Caco-2 (cell line): ENCODE results near the gene CHM. TPM values are rescaled to one million over a fixed set of nuclear protein-coding genes. Genes with fewer than 3 reads are reported as not detected.
A peak's percentile ranks its signal among the peaks of the same experiment; 100 is the strongest.

Experiments used
- Bru-seq: library from RNA; stranded (reverse); fragments of 400-500 nt; gene quantifications from one replicate; lab custom pipeline; 2021; lab: Mats Ljungman, UMichigan
- BruChase-seq, 2 experiments: library from RNA; stranded (reverse); fragments of 400-500 nt; gene quantifications; one replicate each; lab custom pipeline; 2021; lab: Mats Ljungman, UMichigan
- BruUV-seq: library from RNA; stranded (reverse); fragments of 400-500 nt; replicated peaks from 2 replicates; lab custom pipeline; 2021; lab: Mats Ljungman, UMichigan
- CTCF ChIA-PET: fragments of 300-600 bp; sonication (Branson Sonifier 250); formaldehyde crosslinking; loops from one replicate; lab custom pipeline; 2022; ENCODE audit warnings: antibody characterized with exemption; lab: Charles Lee
- POLR2A ChIA-PET: fragments of 300-600 bp; sonication (Branson Sonifier 250); formaldehyde crosslinking; loops from one replicate; lab custom pipeline; 2022; ENCODE audit warnings: antibody characterized with exemption; lab: Charles Lee
- DNase-seq, 2 experiments: peaks; one replicate each; pipeline versions ENCODE4 v3.0.0 to v3.0.0-alpha.2; 2020 to 2022
- H3K27me3 ChIP-seq: replicated peaks from 2 replicates; pipeline ENCODE4 v1.6.0; 2011; ENCODE audit warnings: low read length; ENCODE audit not compliant: control insufficient read depth, insufficient read depth
- H3K36me3 ChIP-seq: 2 replicates; pipeline ENCODE4 v1.5.1; 2011; ENCODE audit warnings: low read length; ENCODE audit not compliant: control insufficient read depth, insufficient read depth
- H3K4me1 ChIP-seq: fragments of 250-450 bp; sonication (Bioruptor Pico); 2 replicates; pipeline ENCODE4 v1.5.1; 2020; ENCODE audit warnings: mild to moderate bottlenecking
- H3K4me3 ChIP-seq: 2 replicates; pipeline ENCODE4 v1.5.1; 2011; ENCODE audit warnings: low read depth, mild to moderate bottlenecking, control low read depth, low read length
- H3K9me3 ChIP-seq: fragments of 250-450 bp; sonication (Bioruptor Pico); 2 replicates; pipeline ENCODE4 v1.5.1; 2020; ENCODE audit warnings: mild to moderate bottlenecking, moderate library complexity
- H3K27ac Mint-ChIP-seq: one replicate; pipeline ENCODE4 v1.8.0; 2022; ENCODE audit warnings: mixed read lengths; ENCODE audit not compliant: unreplicated experiment
- H3K27me3 Mint-ChIP-seq: one replicate; pipeline ENCODE4 v1.8.0; 2022; ENCODE audit warnings: mixed read lengths; ENCODE audit not compliant: insufficient read depth, unreplicated experiment
- H3K36me3 Mint-ChIP-seq: one replicate; pipeline ENCODE4 v1.8.0; 2022; ENCODE audit warnings: mild to moderate bottlenecking, mixed read lengths; ENCODE audit not compliant: insufficient read depth, unreplicated experiment
- H3K4me1 Mint-ChIP-seq: one replicate; pipeline ENCODE4 v1.8.0; 2022; ENCODE audit warnings: low read depth, mixed read lengths; ENCODE audit not compliant: unreplicated experiment
- H3K4me3 Mint-ChIP-seq: one replicate; pipeline ENCODE4 v1.8.0; 2022; ENCODE audit warnings: mild to moderate bottlenecking, moderate library complexity, mixed read lengths; ENCODE audit not compliant: unreplicated experiment
- H3K9me3 Mint-ChIP-seq: one replicate; pipeline ENCODE4 v1.8.0; 2022; ENCODE audit warnings: mixed read lengths; ENCODE audit not compliant: unreplicated experiment
- intact Hi-C: fragments of 100-400 bp; cut with micrococcal nuclease; formaldehyde crosslinking; loops from one replicate; pipeline ENCODE4 v1.10.0; 2022; ENCODE audit not compliant: unreplicated experiment
- long read RNA-seq: library from polyadenylated mRNA; stranded (forward); transcript quantifications from one replicate; pipeline ENCODE4 v2.0.0, GENCODE V29; 2022
- total RNA-seq: library from RNA; stranded (reverse); gene quantifications from 2 replicates; pipeline ENCODE4 v1.2.3, GENCODE V29; 2022
- TF ChIP-seq, protein P1 (sequence below), 2 experiments: fragments of 200-600 bp in 1 of 2; IDR thresholded peaks; 1 replicate in 1 of 2; 2 replicates in 1 of 2; pipeline versions ENCODE4 v1.5.1 to v1.8.0; 2011 to 2022; ENCODE audit warnings: antibody characterized with exemption in 1 of 2, control low read depth in 1 of 2, inconsistent platforms in 1 of 2, low read depth in 1 of 2, low read length in 1 of 2, mild to moderate bottlenecking in 1 of 2, moderate library complexity in 1 of 2; ENCODE audit not compliant: insufficient read depth in 1 of 2, severe bottlenecking in 1 of 2, unreplicated experiment in 1 of 2

Gene CHM, protein sequence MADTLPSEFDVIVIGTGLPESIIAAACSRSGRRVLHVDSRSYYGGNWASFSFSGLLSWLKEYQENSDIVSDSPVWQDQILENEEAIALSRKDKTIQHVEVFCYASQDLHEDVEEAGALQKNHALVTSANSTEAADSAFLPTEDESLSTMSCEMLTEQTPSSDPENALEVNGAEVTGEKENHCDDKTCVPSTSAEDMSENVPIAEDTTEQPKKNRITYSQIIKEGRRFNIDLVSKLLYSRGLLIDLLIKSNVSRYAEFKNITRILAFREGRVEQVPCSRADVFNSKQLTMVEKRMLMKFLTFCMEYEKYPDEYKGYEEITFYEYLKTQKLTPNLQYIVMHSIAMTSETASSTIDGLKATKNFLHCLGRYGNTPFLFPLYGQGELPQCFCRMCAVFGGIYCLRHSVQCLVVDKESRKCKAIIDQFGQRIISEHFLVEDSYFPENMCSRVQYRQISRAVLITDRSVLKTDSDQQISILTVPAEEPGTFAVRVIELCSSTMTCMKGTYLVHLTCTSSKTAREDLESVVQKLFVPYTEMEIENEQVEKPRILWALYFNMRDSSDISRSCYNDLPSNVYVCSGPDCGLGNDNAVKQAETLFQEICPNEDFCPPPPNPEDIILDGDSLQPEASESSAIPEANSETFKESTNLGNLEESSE
- total RNA-seq (16.9 and 24.0 TPM in 2 replicates), Bru-seq, nascent RNA (percentile 73 among the genes with signal in this experiment), BruChase-seq, experiment 1, labeled RNA remaining after a 2-hour chase (percentile 69 among the genes with signal in this experiment), BruChase-seq, experiment 2, labeled RNA remaining after a 6-hour chase (percentile 65 among the genes with signal in this experiment)
- long read RNA-seq, full-length matches to known transcripts: 5 of 11 reads
- long read RNA-seq, partial matches to known transcripts: 2 of 11 reads
- long read RNA-seq, other reads (novel, unspliced or antisense): 4 of 11 reads

DNA sequence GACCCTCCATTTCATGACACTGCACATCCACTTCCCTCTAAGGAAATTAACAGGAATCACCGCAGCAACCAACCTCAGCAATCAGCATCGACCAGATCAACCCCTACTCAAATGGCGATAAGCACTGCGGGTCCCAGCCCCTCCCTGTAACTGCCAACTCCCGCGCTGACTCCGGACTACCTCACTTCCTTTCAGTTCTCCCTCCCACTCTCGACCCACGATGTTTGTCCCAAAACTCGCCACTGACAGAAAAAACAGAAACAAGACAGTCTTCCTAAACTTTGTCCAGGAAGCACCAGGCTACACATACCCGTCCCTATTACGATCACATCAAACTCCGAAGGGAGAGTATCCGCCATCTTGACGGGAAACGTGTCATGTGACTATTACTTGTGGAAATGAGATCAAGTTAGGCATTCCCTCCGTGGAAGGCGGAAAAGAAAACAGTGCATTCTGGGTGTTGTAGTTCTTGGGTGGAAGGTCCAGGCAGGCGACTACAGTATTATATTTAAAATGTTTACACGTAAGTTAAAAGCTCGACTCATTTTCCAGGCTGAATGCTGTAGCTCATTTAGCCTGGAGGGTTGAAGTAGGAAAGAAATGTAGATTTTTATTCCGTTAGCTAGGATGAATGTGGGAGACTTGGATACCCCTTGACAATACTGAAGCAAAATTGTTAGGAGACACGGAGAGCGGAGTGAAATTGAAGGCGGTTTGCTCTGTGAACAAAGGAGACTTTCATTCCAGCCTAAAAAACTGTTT is at the start of gene CHM:
TSS of gene CHM (minus strand) at position 385 of the 762 bp plus-strand sequence. CDS start at position 359, 26 bp downstream.
- no peak within 1 kb of the TSS for H3K27ac Mint-ChIP-seq
- no peaks in the 10 kb centered on the region for H3K36me3 Mint-ChIP-seq
- H3K27me3 Mint-ChIP-seq: no peaks in the 10 kb centered on the region
- H3K4me1 Mint-ChIP-seq: no peaks in the 10 kb centered on the region
- Histone ChIP-seq H3K27me3 (no peaks in the 10 kb centered on the region), H3K36me3 (no peaks in the 10 kb centered on the region), H3K4me1 (no peaks in the 10 kb centered on the region), H3K9me3 (no peaks in the 10 kb centered on the region), H3K4me3 (peak within 1 kb of the TSS; percentile 55)
- POLR2A ChIA-PET: no interaction called here
- intact Hi-C loops: loop anchor here (2.0 kb wide), 1 partner anchor 45 kb away; no protein-coding TSS in a partner anchor
- DNase-seq: peak; percentile 61 to 66
- CTCF ChIA-PET: no interaction called here
- TF ChIP-seq, protein P1, sequence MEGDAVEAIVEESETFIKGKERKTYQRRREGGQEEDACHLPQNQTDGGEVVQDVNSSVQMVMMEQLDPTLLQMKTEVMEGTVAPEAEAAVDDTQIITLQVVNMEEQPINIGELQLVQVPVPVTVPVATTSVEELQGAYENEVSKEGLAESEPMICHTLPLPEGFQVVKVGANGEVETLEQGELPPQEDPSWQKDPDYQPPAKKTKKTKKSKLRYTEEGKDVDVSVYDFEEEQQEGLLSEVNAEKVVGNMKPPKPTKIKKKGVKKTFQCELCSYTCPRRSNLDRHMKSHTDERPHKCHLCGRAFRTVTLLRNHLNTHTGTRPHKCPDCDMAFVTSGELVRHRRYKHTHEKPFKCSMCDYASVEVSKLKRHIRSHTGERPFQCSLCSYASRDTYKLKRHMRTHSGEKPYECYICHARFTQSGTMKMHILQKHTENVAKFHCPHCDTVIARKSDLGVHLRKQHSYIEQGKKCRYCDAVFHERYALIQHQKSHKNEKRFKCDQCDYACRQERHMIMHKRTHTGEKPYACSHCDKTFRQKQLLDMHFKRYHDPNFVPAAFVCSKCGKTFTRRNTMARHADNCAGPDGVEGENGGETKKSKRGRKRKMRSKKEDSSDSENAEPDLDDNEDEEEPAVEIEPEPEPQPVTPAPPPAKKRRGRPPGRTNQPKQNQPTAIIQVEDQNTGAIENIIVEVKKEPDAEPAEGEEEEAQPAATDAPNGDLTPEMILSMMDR (IDR thresholded peaks at IDR 0.05; ENCODE audit: insufficient read depth in 1 of 2, low read depth in 1 of 2, low read length in 1 of 2, severe bottlenecking in 1 of 2, unreplicated experiment in 1 of 2): no peak
- BruUV-seq: no TSS peak
- no peak within 1 kb of the TSS for H3K4me3 Mint-ChIP-seq
- H3K9me3 Mint-ChIP-seq: no peaks in the 10 kb centered on the region

DNA sequence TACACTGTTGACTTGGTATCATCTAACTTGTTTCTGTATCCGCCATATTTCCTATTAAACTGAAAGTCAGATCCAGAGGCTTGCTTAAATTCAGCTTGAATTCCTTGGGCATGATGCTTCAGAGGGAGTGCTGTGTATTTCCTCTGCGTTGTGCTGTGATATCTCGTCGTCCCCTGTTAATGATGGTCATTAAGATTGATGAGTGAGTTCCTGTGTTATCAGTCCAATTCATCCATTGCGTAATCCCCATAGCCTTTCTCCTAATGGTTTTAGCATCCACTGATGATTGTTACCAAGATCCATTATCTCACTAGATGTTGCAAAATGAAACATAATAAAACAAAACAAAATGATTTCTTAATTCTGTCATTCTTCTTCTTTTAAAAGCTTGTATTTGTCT is 31.3 kb upstream of the CHM start:
- DNase-seq: no peak
- Histone ChIP-seq H3K36me3 (no peaks in the 10 kb centered on the region), H3K9me3 (no peaks in the 10 kb centered on the region), H3K4me3 (no peak overlapping the region), H3K27me3 (no peaks in the 10 kb centered on the region), H3K4me1 (no peaks in the 10 kb centered on the region)
- ChIA-PET CTCF (no interaction called here), POLR2A (no interaction called here)
- Mint-ChIP-seq H3K4me3 (no peak overlapping the region), H3K4me1 (no peaks in the 10 kb centered on the region), H3K27me3 (no peaks in the 10 kb centered on the region), H3K36me3 (no peaks in the 10 kb centered on the region), H3K27ac (no peak overlapping the region), H3K9me3 (no peaks in the 10 kb centered on the region)
- intact Hi-C loops: no loop called here
- BruUV-seq: no TSS peak
- TF ChIP-seq, protein P1 (IDR thresholded peaks at IDR 0.05; ENCODE audit: insufficient read depth in 1 of 2, low read depth in 1 of 2, low read length in 1 of 2, severe bottlenecking in 1 of 2, unreplicated experiment in 1 of 2): no peak
